Measurements from ENCODE around the gene SSNA1.

SSNA1 gene

DNA sequence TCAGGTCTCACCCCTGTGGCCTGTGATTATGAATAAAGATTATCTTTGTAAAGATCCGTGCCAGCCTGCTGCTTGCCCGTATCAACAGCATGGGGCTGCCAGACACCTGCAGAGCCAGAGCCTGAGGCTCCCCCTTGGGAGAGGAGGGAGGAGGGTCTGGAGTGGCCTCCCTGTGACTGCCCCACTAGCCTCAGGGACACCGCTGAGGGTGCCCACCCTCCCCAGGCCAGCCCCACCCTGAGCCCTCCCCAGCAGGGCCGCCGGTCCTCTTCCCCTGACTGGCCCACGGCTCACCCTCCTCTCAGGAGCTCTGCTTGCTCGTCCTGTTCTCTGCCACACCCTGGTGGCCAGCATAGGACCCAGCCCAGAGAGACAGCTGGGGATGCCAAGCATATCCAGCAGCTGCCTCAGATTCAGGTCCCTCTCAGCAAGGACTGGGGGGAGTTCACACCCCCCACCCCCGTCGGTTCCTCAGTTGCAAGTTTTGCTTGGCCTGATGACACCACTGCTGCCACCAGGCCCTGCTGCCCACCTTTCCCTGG lies 1.9 kb downstream of the SSNA1 start:
- in situ Hi-C loops (cut with HindIII; ENCODE audit: low sequenced_read_pairs), result no loop called here
- no peak for DNase-seq (ENCODE audit: low read depth)
- TF ChIP-seq, protein P1, sequence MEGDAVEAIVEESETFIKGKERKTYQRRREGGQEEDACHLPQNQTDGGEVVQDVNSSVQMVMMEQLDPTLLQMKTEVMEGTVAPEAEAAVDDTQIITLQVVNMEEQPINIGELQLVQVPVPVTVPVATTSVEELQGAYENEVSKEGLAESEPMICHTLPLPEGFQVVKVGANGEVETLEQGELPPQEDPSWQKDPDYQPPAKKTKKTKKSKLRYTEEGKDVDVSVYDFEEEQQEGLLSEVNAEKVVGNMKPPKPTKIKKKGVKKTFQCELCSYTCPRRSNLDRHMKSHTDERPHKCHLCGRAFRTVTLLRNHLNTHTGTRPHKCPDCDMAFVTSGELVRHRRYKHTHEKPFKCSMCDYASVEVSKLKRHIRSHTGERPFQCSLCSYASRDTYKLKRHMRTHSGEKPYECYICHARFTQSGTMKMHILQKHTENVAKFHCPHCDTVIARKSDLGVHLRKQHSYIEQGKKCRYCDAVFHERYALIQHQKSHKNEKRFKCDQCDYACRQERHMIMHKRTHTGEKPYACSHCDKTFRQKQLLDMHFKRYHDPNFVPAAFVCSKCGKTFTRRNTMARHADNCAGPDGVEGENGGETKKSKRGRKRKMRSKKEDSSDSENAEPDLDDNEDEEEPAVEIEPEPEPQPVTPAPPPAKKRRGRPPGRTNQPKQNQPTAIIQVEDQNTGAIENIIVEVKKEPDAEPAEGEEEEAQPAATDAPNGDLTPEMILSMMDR (IDR thresholded peaks at IDR 0.05; ENCODE audit: low read depth, low read length, missing control alignments), result no peak
- H3K4me3 ChIP-seq (ENCODE audit: low read depth, low read length), result no peak overlapping the region

DNA sequence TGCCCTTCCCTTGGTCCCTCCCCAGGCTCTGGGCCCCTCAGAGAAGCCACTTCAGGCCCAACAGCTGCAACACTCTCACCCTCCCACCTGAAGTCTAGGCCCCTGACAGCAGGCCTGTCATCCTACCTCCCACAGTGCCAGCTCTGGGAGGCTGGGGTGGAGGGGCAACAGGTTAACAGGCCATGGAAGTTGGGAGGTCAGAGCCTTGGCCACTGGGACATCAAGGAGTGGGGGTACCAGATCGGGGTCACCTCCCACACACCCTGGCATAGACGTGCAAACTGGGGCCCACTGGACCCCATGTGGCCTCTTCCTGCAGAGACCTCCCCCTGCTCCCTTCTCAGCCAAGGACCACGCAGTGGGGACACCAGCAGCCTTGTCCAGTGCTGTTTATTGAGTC lies 2.8 kb downstream of the SSNA1 start:
- in situ Hi-C loops (cut with HindIII; ENCODE audit: low sequenced_read_pairs), result no loop called here
- no peak overlapping the region for H3K4me3 ChIP-seq (ENCODE audit: low read depth, low read length)
- DNase-seq (ENCODE audit: low read depth), result no peak
- TF ChIP-seq, protein P1 (IDR thresholded peaks at IDR 0.05; ENCODE audit: low read depth, low read length, missing control alignments), result no peak

DNA sequence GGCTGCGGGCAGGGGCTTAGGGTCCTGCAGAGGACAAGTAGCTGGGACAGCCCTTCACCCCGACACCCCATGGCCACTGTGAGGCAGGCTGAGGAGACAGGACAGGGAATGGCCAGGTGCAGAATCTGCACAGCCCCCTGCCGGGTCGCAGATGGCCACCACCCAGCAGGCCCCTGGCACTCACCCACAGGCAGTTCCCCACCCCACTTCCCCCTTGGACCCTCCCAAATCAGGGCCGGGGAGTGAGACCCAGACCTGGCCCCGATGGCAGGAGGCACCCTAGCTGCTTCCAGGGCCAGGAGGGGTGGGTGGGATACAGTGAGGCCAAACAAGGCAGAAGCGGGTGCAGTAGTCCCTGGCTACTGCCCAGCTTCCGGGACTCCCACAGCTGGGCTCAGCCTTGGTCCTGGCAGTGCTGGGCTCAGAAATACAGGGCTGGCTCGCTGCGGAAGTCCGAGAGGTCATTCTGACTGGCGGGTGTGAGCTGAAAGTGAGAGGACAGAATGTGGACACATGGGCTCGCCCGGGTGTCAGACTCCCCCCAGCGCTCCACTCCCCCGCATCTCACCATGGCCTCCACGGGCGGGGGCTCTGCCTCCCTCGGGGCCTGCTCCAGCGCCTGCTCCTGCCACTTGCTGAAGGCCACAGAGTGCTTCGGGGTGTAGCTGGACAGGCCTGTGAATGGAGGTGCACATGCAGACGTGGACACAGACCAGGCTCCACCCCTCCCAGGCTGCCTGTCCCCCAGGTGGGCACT lies 3.4 kb downstream of the SSNA1 start:
- in situ Hi-C loops (cut with HindIII; ENCODE audit: low sequenced_read_pairs), result no loop called here
- DNase-seq (ENCODE audit: low read depth), result no peak
- no peak overlapping the region for H3K4me3 ChIP-seq (ENCODE audit: low read depth, low read length)
- TF ChIP-seq, protein P1 (IDR thresholded peaks at IDR 0.05; ENCODE audit: low read depth, low read length, missing control alignments), result no peak

- in situ Hi-C loops (cut with HindIII; ENCODE audit: low sequenced_read_pairs), result no loop called here
- no peak overlapping the region for H3K4me3 ChIP-seq (ENCODE audit: low read depth, low read length)
- no peak for DNase-seq (ENCODE audit: low read depth)
- TF ChIP-seq, protein P1 (IDR thresholded peaks at IDR 0.05; ENCODE audit: low read depth, low read length, missing control alignments), result no peak
Observed at GRCh38 chr9:137192448-137192780, 3.9 kb downstream of the SSNA1 start.

GRCh38 chr9:137192859-137193258 lies 4.4 kb downstream of the SSNA1 start:
- in situ Hi-C loops (cut with HindIII; ENCODE audit: low sequenced_read_pairs), result no loop called here
- DNase-seq (ENCODE audit: low read depth), result no peak
- H3K4me3 ChIP-seq (ENCODE audit: low read depth, low read length), result no peak overlapping the region
- TF ChIP-seq, protein P1 (IDR thresholded peaks at IDR 0.05; ENCODE audit: low read depth, low read length, missing control alignments), result no peak

- TF ChIP-seq, protein P1 (IDR thresholded peaks at IDR 0.05; ENCODE audit: low read depth, low read length, missing control alignments), result no peak
- no peak for DNase-seq (ENCODE audit: low read depth)
- in situ Hi-C loops (cut with HindIII; ENCODE audit: low sequenced_read_pairs), result no loop called here
- H3K4me3 ChIP-seq (ENCODE audit: low read depth, low read length), result no peak overlapping the region
Observed at GRCh38 chr9:137193771-137194170, 5.3 kb downstream of the SSNA1 start.

All from astrocyte of the cerebellum (primary cell).